ENCODE results near the gene PLCL1.

GRCh38 chr2:198056836-198057235 lies 252.4 kb downstream of the PLCL1 start:
- TF ChIP-seq EZH2 (optimal IDR thresholded peaks at IDR 0.05; ENCODE audit: low read depth, low read length), result no peak
- TF ChIP-seq, protein P1, sequence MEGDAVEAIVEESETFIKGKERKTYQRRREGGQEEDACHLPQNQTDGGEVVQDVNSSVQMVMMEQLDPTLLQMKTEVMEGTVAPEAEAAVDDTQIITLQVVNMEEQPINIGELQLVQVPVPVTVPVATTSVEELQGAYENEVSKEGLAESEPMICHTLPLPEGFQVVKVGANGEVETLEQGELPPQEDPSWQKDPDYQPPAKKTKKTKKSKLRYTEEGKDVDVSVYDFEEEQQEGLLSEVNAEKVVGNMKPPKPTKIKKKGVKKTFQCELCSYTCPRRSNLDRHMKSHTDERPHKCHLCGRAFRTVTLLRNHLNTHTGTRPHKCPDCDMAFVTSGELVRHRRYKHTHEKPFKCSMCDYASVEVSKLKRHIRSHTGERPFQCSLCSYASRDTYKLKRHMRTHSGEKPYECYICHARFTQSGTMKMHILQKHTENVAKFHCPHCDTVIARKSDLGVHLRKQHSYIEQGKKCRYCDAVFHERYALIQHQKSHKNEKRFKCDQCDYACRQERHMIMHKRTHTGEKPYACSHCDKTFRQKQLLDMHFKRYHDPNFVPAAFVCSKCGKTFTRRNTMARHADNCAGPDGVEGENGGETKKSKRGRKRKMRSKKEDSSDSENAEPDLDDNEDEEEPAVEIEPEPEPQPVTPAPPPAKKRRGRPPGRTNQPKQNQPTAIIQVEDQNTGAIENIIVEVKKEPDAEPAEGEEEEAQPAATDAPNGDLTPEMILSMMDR (IDR thresholded peaks at IDR 0.05; ENCODE audit: low read length), result no peak
- TF ChIP-seq EZH2phosphoT487 (IDR thresholded peaks at IDR 0.05; ENCODE audit: low read length), result no peak
